DMS153 (cell line): ENCODE measurements around the gene SLIT1.
"Not testable (repeated sequence)": the region's sequence is repeated elsewhere in the genome, so short reads cannot be mapped to it uniquely, and the experiment has no call there.

Source experiments
- DNase-seq: peaks from one replicate; lab custom pipeline; 2025; lab: John Stamatoyannopoulos, UW

The SLIT1 gene

DNA sequence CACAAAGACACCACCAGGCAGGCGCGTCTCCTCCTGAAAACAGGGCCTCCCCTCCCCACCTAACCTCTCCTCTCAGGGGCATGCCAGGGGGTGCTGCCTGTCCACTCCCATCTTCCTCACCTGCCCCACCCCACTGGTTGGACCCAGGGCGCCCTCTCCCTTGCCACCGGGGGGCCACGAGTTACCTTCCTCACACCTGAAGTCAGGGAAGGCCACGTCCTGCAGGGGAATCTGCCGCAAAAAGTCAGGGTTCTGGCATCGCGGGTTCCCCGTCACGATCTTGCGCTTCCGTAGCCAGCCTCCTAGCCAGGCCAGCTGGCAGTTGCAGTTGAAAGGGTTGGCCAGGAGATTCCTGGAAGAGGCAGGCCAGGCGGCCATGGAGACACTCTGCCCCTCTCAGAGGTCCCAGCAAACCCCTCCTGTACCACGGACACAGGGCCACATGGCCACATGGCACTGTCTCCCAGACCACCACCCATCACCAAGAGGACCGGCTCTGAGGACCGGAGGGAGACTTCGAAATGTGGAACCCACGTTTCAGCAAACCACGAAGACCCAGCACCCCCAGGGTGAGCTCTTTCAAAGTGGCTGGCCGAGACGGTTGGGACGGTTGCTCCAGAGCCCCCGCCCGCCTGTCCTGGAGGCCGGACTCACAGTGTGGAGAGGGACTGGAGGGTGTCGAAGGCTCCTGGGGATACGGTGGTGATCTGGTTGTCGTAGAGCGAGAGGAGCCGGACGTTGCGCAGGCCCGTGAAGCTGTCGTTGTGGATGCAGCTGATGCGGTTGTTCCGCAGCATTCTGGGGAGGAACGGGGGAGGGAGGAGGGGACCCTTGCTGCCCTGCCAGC is 142.8 kb downstream of the SLIT1 start:
- DNase-seq, result no peak

GRCh38 chr10:97042081-97042480 is 143.7 kb downstream of the SLIT1 start:
- DNase-seq, result no peak

DNA sequence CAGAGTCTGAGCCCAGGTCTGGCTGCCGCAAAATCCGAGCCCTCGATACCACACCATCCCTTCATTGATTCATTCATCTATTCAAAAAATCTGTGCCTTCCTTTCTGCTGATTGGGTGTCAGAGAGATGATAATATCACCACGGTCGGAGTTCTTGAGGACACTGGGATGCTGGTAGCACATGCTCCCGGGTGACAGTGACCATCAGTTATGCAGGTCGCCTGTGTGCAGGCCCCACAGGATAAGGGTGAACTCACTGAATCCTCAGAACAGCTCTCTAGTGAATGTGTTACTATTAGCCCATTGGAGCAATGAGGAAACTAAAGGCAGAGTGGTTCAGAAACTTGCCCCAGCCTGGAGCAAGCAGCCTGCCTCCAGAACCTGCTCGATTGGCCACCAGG is 145.1 kb downstream of the SLIT1 start:
- DNase-seq, result no peak

- DNase-seq, result no peak
These were observed 145.5 kb downstream of the SLIT1 start for GRCh38 chr10:97040248-97040584.

GRCh38 chr10:97039538-97040247 is 146.1 kb downstream of the SLIT1 start:
- DNase-seq, result no peak

DNA sequence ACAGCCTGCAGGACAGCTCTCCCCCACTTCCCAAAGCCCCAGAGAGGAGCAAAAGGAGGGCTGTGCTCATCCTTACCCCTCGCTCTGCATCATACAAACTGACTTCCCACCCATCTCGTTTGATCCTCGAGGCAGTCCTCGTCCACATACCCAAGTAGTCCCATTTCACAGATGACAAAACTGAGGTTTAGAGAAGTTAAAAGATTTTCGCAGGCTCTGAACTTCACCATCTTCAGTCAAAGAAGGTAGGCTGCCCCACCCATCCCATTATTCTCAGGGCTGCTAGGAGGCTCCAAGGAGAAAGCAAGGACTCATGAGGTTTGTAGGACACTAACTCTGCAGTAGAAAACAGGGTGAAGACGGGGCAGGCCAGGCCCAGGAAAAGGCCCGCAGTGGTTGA is 147.1 kb downstream of the SLIT1 start:
- no peak for DNase-seq

DNA sequence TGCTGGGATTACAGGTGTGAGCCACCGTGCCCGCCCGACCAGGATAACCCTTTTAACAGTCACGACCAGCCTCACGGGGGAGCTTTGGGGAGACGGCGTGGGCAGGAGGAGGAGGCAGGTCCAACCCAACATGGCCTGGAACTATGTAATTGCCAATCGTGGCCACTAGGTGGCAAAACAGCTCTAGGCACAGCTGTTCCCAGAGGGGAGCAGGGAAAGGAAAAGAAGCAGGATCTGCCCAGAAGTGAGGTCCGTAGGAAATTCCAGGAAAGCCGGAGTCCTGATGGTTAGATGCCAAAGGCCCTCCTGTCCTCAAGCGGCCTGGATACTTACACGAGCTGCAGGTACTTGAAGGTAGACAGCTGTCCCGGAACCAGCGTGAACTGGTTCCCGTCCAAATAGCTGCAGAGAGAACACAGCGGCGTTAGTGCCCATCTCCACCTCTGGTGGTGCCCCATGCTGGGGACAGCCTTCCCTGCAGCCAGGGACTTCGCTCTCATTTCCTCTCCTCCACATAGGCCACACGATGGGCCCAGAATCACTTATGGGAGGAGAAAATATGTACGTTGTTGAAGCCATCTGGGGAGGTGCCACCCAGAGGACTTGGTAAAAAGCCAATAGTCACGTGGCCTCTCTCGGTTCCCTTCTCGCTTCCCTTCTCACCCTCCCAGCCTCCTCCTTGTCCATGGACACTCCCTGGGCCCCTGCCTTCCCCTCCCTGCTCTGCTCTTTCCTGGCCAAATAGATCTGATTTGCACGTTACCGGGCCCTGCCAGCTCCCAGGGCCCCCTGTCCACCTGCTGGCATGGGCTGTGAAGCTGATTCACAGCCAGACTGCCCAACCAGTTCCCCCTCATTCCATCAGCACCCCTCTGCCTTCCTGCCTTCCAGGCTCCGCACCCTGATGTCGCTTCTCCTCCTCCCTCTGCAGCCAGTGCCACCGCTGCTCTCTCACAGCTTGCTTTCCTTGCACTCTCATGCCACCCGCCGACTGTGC is 148.1 kb downstream of the SLIT1 start:
- DNase-seq, result peak; percentile 73

- no peak for DNase-seq
These were observed 150.6 kb downstream of the SLIT1 start for GRCh38 chr10:97034958-97035769.

- no peak for DNase-seq
These were observed 151.5 kb downstream of the SLIT1 start for GRCh38 chr10:97034301-97034700.

GRCh38 chr10:97033841-97034240 is 151.9 kb downstream of the SLIT1 start:
- not testable (repeated sequence) for DNase-seq

GRCh38 chr10:97032624-97033023 is 153.1 kb downstream of the SLIT1 start:
- no peak for DNase-seq

- DNase-seq, result no peak
These were observed 154.3 kb downstream of the SLIT1 start for GRCh38 chr10:97031459-97031858.

- DNase-seq, result no peak
These were observed 154.9 kb downstream of the SLIT1 start for GRCh38 chr10:97030894-97031293.

- no peak for DNase-seq
These were observed 156.5 kb downstream of the SLIT1 start for GRCh38 chr10:97029271-97029670.

DNA sequence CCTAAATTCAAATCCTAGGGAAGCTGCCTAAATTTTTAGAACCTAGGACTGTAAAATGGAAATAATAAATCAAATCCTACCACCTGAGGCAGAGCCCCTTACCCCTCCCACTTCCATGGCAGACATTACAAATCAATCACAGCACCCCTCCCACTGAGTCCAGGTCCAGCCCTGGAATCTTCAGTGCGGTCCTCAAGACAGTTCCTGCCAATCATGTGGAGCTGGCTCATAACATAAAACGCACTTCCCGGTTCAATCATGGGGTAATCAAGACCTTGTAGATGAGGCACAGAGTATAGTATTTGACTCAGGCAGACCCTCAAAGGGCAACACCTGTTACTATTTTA is 157.0 kb downstream of the SLIT1 start:
- no peak for DNase-seq

DNA sequence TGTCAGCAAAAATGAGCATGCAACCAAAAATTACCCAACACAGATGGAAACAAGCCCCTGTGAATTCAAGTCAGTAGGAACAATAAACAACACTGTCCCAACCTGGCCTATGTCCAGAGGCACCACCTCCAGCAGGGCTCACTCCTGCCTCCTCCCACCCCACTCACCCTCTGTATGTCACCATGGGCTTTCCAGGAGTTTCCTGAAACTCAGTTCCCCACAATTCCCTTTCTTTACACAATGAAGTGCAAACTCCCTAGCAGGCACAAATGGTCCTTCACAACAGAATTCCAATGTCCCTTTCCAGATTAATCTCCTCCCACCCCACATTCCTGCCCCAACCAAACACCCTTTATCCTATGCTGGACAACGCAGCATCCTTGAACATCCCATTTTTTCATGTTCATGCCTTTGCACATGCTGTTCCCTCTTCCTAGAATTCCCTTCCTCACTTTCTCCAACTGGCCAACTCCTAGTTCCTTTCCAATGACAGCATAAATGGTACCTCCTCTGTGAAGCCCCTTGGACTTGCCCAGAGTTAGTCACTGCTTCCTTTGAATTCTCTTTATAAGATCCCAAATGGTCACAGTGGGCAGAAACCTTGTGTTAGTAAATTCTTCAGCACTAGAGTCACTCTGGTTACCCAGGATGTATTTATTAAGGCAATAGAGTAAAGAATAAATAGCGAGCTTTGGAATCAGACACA is 157.5 kb downstream of the SLIT1 start:
- no peak for DNase-seq

DNA sequence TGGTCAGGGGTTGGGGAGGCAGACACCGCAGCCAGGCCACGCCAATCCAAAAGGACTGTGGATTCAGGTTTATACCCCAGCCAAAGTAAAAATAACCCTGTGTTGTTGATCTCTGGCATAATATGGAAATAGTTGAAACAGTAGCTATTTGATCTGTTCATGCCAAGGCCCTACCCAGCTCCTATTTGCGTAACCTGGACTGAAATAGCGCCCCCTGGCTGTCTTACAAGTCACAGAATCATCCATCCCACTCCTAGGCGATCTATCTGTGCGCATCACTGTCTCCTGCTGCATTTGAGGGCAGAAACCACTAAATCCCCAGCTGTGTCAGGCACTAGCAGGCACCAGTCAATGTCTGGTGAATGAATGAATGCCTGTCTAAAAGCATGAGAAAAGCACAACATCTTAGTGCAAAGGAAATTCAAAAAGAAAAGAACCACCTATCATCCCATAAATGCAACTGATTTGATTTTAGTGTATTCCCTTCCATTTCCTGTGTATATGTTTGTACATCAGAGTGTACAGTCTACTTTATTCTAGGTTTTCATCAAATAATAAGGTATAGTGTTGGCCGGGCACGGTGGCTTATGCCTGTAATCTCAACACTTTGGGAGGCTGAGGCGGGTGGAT is 160.0 kb downstream of the SLIT1 start:
- DNase-seq, result no peak

DNA sequence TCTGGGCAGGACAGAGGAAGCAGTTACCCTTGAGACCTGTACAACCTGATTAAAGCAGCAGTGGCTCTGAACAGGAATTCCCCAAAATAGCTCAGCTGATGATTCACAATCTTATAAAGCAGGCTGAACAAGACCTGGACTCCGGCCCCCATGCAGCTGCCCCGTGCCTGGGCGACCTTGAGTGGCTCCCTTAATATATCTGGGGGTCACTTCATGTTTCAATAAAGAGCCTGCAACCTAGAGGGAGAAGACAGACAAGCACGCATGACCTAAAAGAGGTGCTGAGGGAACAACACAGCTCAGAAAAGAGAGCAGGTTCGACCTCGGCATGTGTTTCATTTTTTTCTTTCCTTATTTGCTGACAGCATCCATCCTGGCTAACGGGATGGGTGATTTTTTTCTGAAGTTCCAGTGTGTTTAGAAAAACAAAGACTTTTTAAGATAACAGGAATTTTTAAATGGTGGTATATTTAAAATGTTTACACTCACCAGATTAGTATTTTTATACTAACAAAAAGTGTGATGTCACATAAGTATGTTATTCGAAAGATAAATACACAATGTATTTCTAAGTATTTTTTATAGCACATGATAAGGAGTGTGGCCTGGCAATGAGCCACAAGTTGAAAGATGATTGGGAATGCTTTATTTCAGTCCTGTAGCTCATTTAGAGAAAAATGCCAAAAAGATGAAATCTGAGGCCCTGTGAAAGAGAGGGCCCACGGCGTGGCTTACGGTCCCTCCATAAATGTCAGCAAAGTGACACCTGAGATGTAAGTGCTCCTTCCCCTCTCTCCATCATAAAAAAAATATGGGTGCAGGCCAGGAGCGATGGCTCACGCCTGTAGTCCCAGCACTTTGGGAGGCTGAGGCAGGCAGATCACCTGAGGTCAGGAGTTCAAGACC is 161.3 kb downstream of the SLIT1 start:
- DNase-seq, result no peak

- no peak for DNase-seq
These were observed 162.2 kb downstream of the SLIT1 start for GRCh38 chr10:97023401-97024167.
